Measurements from ENCODE around the gene GULP1.

GRCh38 chr2:188425266-188425665, 133.6 kb downstream of the GULP1 start:
- TF ChIP-seq EZH2phosphoT487 (IDR thresholded peaks at IDR 0.05; ENCODE audit: borderline replicate concordance, low read length) (no peak), CTCF (IDR thresholded peaks at IDR 0.05; ENCODE audit: low read depth, low read length, poor library complexity, severe bottlenecking) (no peak)
